ENCODE results near the gene IGFL1.
"Not testable (repeated sequence)": the region's sequence is repeated elsewhere in the genome, so short reads cannot be mapped to it uniquely, and the experiment has no call there.

Gene IGFL1

GRCh38 chr19:46201454-46202310 is 27.9 kb upstream of the IGFL1 start:
- no peak overlapping the region for H3K4me3 ChIP-seq (ENCODE audit: low read depth in 1 of 2, low read length in 2 of 2)
- H3K36me3 ChIP-seq (ENCODE audit: control insufficient read depth in 1 of 2, insufficient read depth in 2 of 2, low read length in 2 of 2): no peaks in the 10 kb centered on the region
- no peak overlapping the region for H3K27ac ChIP-seq (ENCODE audit: low read depth, low read length)
- H3K9ac ChIP-seq (ENCODE audit: low read depth in 1 of 2, low read length in 2 of 2): no peak overlapping the region
- H3K9me3 ChIP-seq (ENCODE audit: control insufficient read depth in 1 of 2, low read length in 2 of 2): no peaks in the 10 kb centered on the region
- no peaks in the 10 kb centered on the region for H3K4me1 ChIP-seq (ENCODE audit: control insufficient read depth in 1 of 2, insufficient read depth in 2 of 2, low read length in 2 of 2)
- H3K27me3 ChIP-seq (ENCODE audit: control insufficient read depth in 1 of 2, insufficient read depth in 2 of 2, low read length in 2 of 2): peaks cover 3% of the 10 kb centered on the region in 2 donors

DNA sequence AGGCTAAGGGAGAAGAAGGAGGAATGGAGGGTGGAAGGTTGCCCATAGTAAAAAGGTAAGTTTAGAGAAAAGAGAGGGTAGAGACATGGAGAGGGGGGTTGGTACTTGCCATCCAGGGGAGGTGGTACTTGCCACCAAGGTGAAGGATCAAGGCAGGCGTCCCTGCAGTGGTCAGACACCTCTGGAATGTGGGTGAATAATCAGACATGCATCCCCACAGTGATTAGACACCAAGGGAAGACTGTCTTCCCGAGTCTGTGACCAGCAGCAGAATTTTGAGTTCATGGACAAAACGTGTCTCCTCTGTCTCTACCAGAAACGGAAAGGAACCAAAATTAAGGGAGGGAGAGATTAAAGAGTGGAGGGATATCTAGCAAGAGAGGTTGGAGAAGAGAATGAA is 27.1 kb upstream of the IGFL1 start:
- Histone ChIP-seq H3K4me1 (ENCODE audit: control insufficient read depth in 1 of 2, insufficient read depth in 2 of 2, low read length in 2 of 2) (no peaks in the 10 kb centered on the region), H3K9me3 (ENCODE audit: control insufficient read depth in 1 of 2, low read length in 2 of 2) (no peaks in the 10 kb centered on the region), H3K9ac (ENCODE audit: low read depth in 1 of 2, low read length in 2 of 2) (no peak overlapping the region), H3K27ac (ENCODE audit: low read depth, low read length) (no peak overlapping the region), H3K4me3 (ENCODE audit: low read depth in 1 of 2, low read length in 2 of 2) (no peak overlapping the region), H3K27me3 (ENCODE audit: control insufficient read depth in 1 of 2, insufficient read depth in 2 of 2, low read length in 2 of 2) (peaks cover 0 to 3% of the 10 kb centered on the region in 2 donors), H3K36me3 (ENCODE audit: control insufficient read depth in 1 of 2, insufficient read depth in 2 of 2, low read length in 2 of 2) (no peaks in the 10 kb centered on the region)

DNA sequence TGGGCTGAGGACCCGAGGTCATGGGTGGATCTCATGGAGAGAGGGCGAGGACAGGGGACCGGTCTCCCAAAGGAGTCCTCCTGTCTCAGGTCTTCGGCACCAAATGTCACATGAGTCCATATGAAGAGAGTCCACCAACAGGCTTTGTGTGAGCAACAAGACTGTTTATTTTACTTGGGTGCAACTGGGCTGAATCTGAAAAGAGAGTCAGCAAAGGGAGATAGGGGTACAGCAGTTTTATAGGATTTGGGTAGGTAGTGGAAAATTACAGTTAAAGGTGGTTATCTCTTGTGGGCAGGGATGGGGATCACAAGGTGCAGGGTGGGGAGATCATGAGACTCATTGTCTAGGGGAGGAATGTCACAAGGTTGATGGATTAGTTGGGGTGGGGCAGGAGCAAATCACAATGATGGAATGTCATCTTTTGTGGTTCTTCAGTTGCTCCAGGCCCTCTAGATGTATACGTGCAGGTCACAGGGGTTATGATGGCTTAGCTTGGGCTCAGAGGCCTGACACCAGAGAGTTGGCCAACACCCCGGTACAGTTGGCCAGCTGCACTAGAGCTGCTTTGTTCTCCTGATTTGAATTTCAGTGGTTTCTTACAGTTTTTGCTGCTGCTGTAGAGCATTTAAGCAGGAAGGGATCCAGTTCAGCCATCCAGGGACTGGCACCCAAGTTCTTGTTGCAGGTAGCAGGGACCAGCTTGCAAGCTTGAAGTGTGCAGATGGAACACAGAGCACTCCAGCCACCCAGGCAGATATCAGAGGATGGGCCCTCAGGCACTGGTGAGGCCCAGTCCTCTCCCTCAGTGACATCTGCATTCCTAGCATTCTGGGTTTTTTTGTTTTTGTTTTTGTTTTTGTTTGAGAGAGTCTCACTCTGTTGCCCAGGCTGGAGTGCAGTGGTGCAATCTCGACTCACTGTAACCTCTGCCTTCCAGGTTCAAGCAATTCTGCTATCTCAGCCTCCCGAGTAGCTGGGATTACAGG is 26.4 kb upstream of the IGFL1 start:
- Histone ChIP-seq H3K36me3 (ENCODE audit: control insufficient read depth in 1 of 2, insufficient read depth in 2 of 2, low read length in 2 of 2) (no peaks in the 10 kb centered on the region), H3K4me1 (ENCODE audit: control insufficient read depth in 1 of 2, insufficient read depth in 2 of 2, low read length in 2 of 2) (no peaks in the 10 kb centered on the region), H3K9ac (ENCODE audit: low read depth in 1 of 2, low read length in 2 of 2) (no peak overlapping the region), H3K4me3 (ENCODE audit: low read depth in 1 of 2, low read length in 2 of 2) (no peak overlapping the region), H3K9me3 (ENCODE audit: control insufficient read depth in 1 of 2, low read length in 2 of 2) (no peaks in the 10 kb centered on the region), H3K27me3 (ENCODE audit: control insufficient read depth in 1 of 2, insufficient read depth in 2 of 2, low read length in 2 of 2) (peaks cover 0 to 3% of the 10 kb centered on the region in 2 donors), H3K27ac (ENCODE audit: low read depth, low read length) (no peak overlapping the region)

- Histone ChIP-seq H3K9me3 (ENCODE audit: control insufficient read depth in 1 of 2, low read length in 2 of 2) (no peaks in the 10 kb centered on the region), H3K27ac (ENCODE audit: low read depth, low read length) (no peak overlapping the region), H3K9ac (ENCODE audit: low read depth in 1 of 2, low read length in 2 of 2) (no peak overlapping the region), H3K36me3 (ENCODE audit: control insufficient read depth in 1 of 2, insufficient read depth in 2 of 2, low read length in 2 of 2) (no peaks in the 10 kb centered on the region), H3K27me3 (ENCODE audit: control insufficient read depth in 1 of 2, insufficient read depth in 2 of 2, low read length in 2 of 2) (peaks cover 0 to 3% of the 10 kb centered on the region in 2 donors), H3K4me1 (ENCODE audit: control insufficient read depth in 1 of 2, insufficient read depth in 2 of 2, low read length in 2 of 2) (peaks cover 0 to 3% of the 10 kb centered on the region in 2 donors), H3K4me3 (ENCODE audit: low read depth in 1 of 2, low read length in 2 of 2) (no peak overlapping the region)
Observed at GRCh38 chr19:46204008-46204407, 25.5 kb upstream of the IGFL1 start.

- no peak overlapping the region for H3K4me3 ChIP-seq (ENCODE audit: low read depth in 1 of 2, low read length in 2 of 2)
- H3K9me3 ChIP-seq (ENCODE audit: control insufficient read depth in 1 of 2, low read length in 2 of 2): no peaks in the 10 kb centered on the region
- peaks cover 0 to 15% of the 10 kb centered on the region in 2 donors for H3K4me1 ChIP-seq (ENCODE audit: control insufficient read depth in 1 of 2, insufficient read depth in 2 of 2, low read length in 2 of 2)
- no peak overlapping the region for H3K9ac ChIP-seq (ENCODE audit: low read depth in 1 of 2, low read length in 2 of 2)
- H3K36me3 ChIP-seq (ENCODE audit: control insufficient read depth in 1 of 2, insufficient read depth in 2 of 2, low read length in 2 of 2): no peaks in the 10 kb centered on the region
- H3K27me3 ChIP-seq (ENCODE audit: control insufficient read depth in 1 of 2, insufficient read depth in 2 of 2, low read length in 2 of 2): peaks cover 0 to 3% of the 10 kb centered on the region in 2 donors
- no peak overlapping the region for H3K27ac ChIP-seq (ENCODE audit: low read depth, low read length)
Observed at GRCh38 chr19:46205183-46205984, 24.2 kb upstream of the IGFL1 start.

DNA sequence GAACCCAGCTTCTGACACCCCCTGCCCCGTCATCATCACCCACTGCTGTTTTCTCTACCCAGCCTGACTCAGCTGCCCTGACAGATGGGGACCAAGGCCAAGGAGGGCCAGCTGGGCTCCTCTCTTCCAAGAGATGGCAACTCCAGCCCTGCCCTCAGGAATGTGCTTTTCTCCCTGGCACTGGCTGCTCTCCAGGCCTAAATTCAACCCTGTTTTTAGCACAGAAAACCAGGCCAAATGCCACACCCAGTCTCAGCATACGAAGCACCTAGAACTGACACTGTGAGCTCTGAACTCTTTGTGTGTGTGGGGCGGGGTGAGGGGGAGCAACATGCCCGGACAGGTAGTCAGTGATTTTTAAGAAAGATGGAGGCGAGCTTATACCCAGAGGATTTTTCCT is 23.4 kb upstream of the IGFL1 start:
- Histone ChIP-seq H3K27me3 (ENCODE audit: control insufficient read depth in 1 of 2, insufficient read depth in 2 of 2, low read length in 2 of 2) (peaks cover 0 to 1% of the 10 kb centered on the region in 2 donors), H3K9ac (ENCODE audit: low read depth in 1 of 2, low read length in 2 of 2) (no peak overlapping the region), H3K9me3 (ENCODE audit: control insufficient read depth in 1 of 2, low read length in 2 of 2) (no peaks in the 10 kb centered on the region), H3K36me3 (ENCODE audit: control insufficient read depth in 1 of 2, insufficient read depth in 2 of 2, low read length in 2 of 2) (no peaks in the 10 kb centered on the region), H3K4me1 (ENCODE audit: control insufficient read depth in 1 of 2, insufficient read depth in 2 of 2, low read length in 2 of 2) (peaks cover 0 to 19% of the 10 kb centered on the region in 2 donors), H3K4me3 (ENCODE audit: low read depth in 1 of 2, low read length in 2 of 2) (no peak overlapping the region), H3K27ac (ENCODE audit: low read depth, low read length) (no peak overlapping the region)

DNA sequence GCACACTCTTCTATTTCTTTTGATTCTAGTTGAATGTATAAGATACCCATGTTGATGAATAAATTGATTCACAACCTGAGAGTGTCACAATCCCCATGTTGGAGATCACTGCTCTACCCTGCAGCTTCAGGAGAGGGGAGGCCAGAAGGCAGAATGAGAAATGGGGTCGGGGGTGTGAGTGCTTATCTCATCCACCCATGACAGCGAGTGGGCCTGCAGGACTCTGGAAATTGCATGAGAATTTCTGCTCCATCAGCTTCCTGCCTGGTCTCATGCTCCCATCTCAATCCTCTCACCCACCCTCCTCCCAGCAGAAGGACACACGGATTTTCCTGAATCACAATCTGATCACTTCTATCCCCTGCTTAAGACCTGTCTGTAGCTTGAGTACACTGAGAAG is 22.9 kb upstream of the IGFL1 start:
- peaks cover 0 to 19% of the 10 kb centered on the region in 2 donors for H3K4me1 ChIP-seq (ENCODE audit: control insufficient read depth in 1 of 2, insufficient read depth in 2 of 2, low read length in 2 of 2)

DNA sequence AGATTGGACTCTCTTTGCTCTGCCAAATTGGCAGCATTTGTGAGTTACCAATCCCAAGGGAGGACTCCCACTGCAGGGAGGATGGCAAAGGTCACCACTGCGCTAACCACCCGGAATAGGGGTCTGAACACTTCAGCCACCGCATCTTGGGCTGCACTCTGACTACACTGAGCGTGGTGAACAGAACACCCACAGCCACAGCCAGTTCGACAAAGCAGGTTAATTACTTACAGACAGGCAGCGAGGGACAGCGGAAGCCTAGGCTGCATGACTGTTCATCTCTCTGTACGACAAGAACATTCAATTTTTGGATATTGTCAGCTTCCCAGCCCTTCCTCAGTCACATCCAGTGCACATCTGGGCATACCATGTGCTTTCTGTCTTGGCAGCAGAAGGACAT is 21.7 kb upstream of the IGFL1 start:
- H3K27ac ChIP-seq (ENCODE audit: low read depth, low read length); H3K27me3 ChIP-seq (ENCODE audit: control insufficient read depth in 1 of 2, insufficient read depth in 2 of 2, low read length in 2 of 2); H3K4me3 ChIP-seq (ENCODE audit: low read depth in 1 of 2, low read length in 2 of 2); H3K36me3 ChIP-seq (ENCODE audit: control insufficient read depth in 1 of 2, insufficient read depth in 2 of 2, low read length in 2 of 2); H3K9me3 ChIP-seq (ENCODE audit: control insufficient read depth in 1 of 2, low read length in 2 of 2); H3K9ac ChIP-seq (ENCODE audit: low read depth in 1 of 2, low read length in 2 of 2): not testable (repeated sequence)
- H3K4me1 ChIP-seq (ENCODE audit: control insufficient read depth in 1 of 2, insufficient read depth in 2 of 2, low read length in 2 of 2): peaks cover 0 to 19% of the 10 kb centered on the region in 2 donors

More for the DNA sequence above, 22.9 kb upstream of the IGFL1 start:
- no peaks in the 10 kb centered on the region for H3K27me3 ChIP-seq (ENCODE audit: control insufficient read depth in 1 of 2, insufficient read depth in 2 of 2, low read length in 2 of 2)
- H3K9me3 ChIP-seq (ENCODE audit: control insufficient read depth in 1 of 2, low read length in 2 of 2): no peaks in the 10 kb centered on the region
- no peak overlapping the region for H3K27ac ChIP-seq (ENCODE audit: low read depth, low read length)
- H3K36me3 ChIP-seq (ENCODE audit: control insufficient read depth in 1 of 2, insufficient read depth in 2 of 2, low read length in 2 of 2): no peaks in the 10 kb centered on the region
- no peak overlapping the region for H3K4me3 ChIP-seq (ENCODE audit: low read depth in 1 of 2, low read length in 2 of 2)
- no peak overlapping the region for H3K9ac ChIP-seq (ENCODE audit: low read depth in 1 of 2, low read length in 2 of 2)

- peaks cover 0 to 19% of the 10 kb centered on the region in 2 donors for H3K4me1 ChIP-seq (ENCODE audit: control insufficient read depth in 1 of 2, insufficient read depth in 2 of 2, low read length in 2 of 2)
- no peak overlapping the region for H3K27ac ChIP-seq (ENCODE audit: low read depth, low read length)
- no peaks in the 10 kb centered on the region for H3K9me3 ChIP-seq (ENCODE audit: control insufficient read depth in 1 of 2, low read length in 2 of 2)
- H3K36me3 ChIP-seq (ENCODE audit: control insufficient read depth in 1 of 2, insufficient read depth in 2 of 2, low read length in 2 of 2): no peaks in the 10 kb centered on the region
- no peak overlapping the region for H3K4me3 ChIP-seq (ENCODE audit: low read depth in 1 of 2, low read length in 2 of 2)
- no peak overlapping the region for H3K9ac ChIP-seq (ENCODE audit: low read depth in 1 of 2, low read length in 2 of 2)
- peaks cover 2 to 3% of the 10 kb centered on the region in 2 donors for H3K27me3 ChIP-seq (ENCODE audit: control insufficient read depth in 1 of 2, insufficient read depth in 2 of 2, low read length in 2 of 2)
Observed at GRCh38 chr19:46209051-46209450, 20.5 kb upstream of the IGFL1 start.
